HG03175 (cell line): ENCODE results near the gene CD180.
A peak's percentile ranks its signal among the peaks of the same experiment; 100 is the strongest.

Experiments
- ATAC-seq: cut with Tn5 transposase; IDR thresholded peaks from one replicate; pipeline ENCODE4 v1.9.1; 2021; ENCODE audit warnings: mild to moderate bottlenecking, moderate library complexity; ENCODE audit not compliant: unreplicated experiment

CD180 gene

DNA sequence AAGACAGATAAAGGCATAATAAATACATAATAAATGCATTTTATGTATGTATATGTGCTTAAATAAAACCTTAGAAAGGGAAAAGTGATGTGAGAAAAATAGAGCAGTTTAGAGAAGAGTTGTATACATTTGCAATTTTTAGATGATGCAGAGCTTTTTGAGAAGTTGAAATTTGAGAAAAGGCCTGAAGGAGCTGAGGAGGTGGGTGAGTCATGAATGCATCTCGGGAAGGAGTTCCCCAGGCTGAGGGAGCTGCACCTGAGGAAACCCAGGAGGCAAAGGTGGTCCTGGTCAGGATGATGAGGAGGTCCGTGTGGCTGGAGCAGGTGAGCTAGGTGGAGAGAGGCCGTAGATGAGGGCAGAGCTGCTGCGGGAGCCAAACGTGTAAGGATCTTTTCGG, 17.4 kb upstream of the CD180 start:
- no peak for ATAC-seq

DNA sequence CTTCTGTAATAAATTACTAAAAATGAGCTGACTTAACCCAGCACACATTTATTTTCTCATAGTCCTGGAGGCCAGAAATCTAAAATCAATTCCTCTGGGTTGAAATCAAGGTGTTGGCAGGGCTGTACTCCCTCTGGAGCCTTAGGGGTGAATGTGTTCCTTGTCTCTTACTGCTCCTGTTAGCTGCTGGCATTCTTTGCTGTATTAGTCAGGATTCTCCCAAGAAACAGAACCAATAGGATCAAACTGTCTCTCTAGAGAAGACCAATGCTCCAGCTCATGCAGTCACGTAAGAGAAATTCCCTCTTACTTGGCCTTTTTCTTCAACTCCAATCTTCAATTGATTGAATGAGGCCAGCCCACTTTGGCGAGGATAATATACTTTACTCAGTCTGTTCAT, 15.3 kb upstream of the CD180 start:
- no peak for ATAC-seq

DNA sequence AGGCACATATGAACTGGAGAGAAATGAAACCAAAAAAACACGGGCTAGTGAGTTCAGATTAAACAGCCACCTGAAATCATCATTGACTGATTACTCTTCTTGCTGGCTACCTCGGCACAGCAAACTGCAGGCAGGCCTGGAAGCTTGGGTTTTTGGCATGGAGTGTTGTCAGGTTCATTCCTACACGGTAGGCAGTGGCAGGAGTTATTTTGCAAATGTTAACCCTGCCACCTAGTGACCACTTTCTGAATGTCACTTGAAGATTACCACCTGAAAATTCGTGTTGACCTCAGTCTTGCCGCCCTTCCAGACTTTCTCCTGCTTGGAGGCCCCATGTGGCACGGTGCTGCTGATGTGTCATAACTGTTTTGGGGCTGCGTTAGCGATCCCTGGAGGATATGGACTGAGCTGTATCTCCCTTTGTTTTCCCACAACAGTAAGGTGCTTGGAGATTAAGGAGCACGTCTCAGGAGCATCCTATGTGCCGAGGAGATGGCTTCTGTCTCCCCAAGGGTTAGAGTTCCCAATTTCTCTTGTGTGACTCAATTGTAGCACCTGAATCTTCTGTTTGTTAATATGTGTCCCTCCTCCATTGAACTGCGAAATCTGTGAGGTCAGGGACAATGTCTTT, 12.7 kb upstream of the CD180 start:
- peak; percentile 32 for ATAC-seq

DNA sequence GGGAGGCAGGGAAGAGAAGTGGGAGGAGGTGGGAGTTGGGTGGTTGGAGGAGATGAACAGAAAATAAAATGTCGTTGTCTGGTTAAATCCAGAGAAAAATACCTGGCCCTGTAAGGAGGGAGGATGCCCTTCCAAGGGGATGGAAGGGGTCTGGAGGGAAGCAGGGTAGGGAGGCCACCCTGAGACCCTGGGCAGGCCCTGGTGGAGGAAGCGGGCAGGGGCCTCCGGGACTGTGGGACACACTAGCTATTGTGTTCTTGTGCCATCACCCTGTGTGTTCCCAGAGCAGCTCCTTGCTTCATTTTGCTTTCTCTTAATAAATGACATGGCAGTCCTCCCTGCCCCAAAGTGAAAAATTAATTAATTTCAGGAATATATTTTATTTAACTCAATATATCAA, 11.8 kb upstream of the CD180 start:
- ATAC-seq = no peak

DNA sequence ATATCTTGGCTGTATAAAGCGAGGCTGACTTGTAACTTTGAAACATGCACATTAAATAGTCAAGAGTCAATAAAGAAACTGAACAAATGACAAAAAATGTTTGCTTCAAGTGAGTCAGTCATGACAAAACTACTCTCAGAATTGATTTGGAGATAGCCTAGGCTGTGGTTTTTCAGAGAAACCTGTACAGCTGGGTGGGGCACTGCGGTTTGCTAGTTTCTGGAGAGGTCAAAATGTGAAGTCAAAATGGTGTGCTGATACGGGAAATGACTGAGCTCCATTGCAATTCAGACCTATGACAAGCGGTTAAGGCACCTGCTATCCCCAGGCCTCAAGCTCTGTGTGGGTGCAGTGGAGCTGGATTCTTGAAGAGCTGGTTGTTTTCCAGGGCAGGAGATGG, 10.3 kb upstream of the CD180 start:
- peak; percentile 78 for ATAC-seq

DNA sequence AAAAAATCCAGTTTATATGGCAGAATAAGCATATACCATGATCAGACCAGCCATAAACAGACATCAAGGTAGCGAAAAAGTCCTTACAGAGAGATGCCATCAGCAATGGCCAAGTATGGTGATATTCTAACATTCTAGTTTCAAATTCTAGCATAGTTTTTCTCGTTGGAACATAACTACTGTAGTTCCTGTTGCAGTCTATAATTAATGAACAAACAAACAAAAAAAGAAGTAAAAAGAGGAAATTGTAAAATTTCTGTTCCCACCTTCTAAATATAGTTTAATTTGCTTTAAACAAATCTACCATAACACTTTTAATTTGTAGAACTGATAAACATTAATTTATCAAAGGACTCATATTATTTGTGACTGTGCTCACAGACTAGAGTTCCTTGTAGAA, 9.9 kb upstream of the CD180 start:
- peak; percentile 22 for ATAC-seq

- ATAC-seq = no peak
Measured at GRCh38 chr5:67205981-67206380, 9.4 kb upstream of the CD180 start.

DNA sequence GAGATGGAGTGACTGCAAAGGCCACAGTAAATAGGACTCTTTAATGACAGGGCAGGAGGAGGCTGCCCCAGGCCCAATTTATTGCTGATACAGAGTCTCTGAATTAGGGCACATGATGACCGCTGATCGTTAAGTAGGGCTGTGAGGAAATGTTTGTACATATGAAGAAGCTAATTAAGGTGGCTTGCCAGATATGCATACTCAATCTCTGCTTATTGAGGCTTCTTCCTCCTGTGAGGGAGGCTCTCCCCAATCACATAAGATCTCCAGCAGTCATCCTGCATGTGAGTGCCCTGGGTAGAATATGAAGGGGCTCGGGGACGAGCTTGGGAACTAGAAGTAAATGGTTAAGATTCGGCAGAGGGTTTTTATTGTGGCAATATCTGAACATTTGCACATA, 8.2 kb upstream of the CD180 start:
- ATAC-seq = no peak

- no peak for ATAC-seq
Measured at GRCh38 chr5:67203701-67204074, 7.1 kb upstream of the CD180 start.

DNA sequence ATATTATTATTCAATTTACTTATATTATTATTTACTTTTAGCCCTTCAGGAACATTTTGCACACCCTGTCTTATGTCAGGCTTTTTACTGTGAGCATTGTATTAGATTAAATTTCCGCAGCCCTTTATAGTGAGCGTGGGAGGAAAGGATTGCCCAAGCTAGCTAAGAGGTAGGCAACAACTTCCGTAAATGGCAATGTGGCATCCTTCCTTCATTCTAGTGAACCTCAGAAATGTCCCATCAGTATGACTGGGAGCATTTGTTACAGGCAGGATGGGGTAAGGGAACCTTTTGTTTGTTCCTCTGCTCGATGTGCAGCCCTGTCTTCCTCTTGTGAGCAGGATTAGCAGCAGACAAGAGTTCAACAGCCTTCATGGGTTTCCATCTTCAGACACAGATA, 6.2 kb upstream of the CD180 start:
- no peak for ATAC-seq

- no peak for ATAC-seq
Measured at GRCh38 chr5:67201897-67202549, 5.4 kb upstream of the CD180 start.

DNA sequence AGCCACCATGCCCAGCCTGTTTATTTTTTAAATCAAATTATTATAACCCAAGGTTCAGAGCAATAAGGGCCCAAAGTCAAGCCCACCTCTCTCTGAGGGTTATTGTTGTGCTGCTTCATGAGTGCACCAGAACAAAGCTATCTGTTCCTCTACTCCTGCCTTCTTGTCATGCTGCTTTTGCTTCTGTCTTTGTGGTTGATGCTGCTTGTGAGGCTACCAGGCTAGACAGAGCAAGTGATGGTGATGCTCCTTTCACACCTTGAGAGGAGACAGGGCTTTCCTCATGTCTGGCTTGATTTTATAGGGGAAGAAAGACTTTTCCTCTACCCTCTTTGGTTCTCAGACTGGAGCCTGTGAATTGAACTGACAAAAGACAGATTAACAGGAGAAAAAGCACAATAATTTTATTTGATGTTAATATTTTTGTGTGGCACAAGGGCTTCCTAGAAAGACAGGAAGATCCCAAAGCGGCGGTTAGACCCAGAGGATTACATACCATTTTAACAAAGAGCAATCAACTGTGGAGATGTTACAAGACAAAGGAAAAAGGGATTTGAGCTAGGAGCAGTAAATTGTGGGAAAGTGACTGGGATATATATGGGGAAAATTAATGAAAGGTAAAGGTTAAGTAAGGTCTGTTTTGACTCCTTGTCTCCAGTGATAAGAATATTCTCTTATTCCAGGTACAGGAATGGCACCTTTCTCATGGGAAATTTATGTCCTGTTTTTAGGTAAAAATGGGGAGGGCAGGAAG, 4.4 kb upstream of the CD180 start:
- peak; percentile 29 for ATAC-seq

DNA sequence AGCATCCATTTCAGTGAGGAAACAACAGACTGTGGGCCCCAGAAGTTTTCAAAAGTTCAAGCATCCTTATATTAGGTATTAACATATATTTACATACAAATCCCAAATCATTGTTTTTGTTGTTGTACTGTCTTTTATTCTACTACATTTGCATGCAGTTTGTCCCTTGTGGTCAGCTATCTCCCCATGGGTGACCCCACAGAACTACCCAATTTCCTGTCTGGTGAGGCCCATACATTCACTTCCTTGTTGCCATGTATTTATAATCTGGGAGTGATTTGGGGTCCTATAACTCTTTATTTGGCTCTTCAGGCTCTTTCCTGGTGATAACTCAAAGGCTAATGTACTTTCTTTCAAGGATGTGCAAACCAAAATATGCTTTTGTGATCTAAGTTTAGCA, 3.3 kb upstream of the CD180 start:
- ATAC-seq = no peak

- no peak for ATAC-seq
Measured at GRCh38 chr5:67198917-67199316, 2.3 kb upstream of the CD180 start.

- no peak for ATAC-seq
Measured at GRCh38 chr5:67197536-67197935, 937 bp upstream of the CD180 start.

GRCh38 chr5:67195406-67196275, 958 bp downstream of the CD180 start:
- no peak for ATAC-seq

- no peak for ATAC-seq
Measured at GRCh38 chr5:67194166-67194565, 2.4 kb downstream of the CD180 start.

DNA sequence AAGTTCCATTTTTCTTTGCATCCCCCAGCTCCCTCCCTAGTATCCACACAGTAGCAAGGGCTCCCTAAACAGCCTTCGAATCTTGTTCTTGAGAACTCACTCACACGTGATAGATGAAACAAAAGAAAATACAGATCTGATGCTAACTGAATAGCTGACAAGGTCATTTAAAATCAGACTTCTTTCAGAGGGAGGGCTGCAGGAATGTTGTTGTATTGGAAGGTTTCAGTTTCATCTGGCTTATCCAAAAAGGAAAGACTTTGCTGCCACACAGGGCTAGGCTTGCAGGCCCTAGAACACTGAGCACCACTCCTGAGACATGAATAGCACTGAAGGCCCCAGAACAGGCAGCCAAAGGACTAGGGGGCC, 3.2 kb downstream of the CD180 start:
- ATAC-seq = no peak

DNA sequence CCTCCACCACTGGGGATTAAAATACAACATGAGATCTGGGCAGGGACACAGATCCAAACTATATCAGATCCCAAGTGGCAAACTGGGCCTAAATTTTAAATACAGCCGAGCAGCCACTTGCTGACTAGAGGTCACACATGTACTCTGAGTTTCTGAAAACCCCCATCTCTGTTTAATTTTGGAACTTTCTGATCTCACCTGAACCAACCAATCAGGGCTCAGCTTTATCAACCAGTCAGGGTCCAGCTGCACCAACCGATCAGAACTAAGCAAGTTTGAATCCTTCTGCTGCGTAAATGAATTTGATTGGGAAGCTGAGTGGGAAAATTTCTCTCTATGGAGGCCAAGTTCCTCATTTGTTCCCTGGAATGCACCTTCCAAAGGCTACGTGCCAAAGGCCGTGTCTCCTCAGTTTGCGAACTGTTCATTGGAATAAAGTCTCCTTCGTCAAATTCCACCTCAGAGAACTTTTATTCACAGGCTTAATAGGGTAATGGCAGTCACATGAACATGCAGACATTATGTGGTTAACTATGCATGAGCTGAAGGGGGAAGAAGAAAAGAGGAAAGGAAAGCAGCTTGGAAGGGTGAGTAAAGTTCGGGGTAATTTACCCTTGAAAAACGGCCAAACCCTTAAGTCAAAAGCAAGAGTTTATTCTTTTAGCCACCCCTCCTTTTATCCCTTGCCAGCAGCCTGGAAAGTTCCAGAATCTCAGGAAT, 3.7 kb downstream of the CD180 start:
- peak; percentile 31 for ATAC-seq

GRCh38 chr5:67190861-67191260, 5.7 kb downstream of the CD180 start:
- no peak for ATAC-seq

GRCh38 chr5:67190410-67190809, 6.2 kb downstream of the CD180 start:
- no peak for ATAC-seq
